Measurements from ENCODE around the gene HEBP2.

The HEBP2 gene

GRCh38 chr6:138383776-138384175 lies 20.2 kb upstream of the HEBP2 start:
- TF ChIP-seq, protein P1, sequence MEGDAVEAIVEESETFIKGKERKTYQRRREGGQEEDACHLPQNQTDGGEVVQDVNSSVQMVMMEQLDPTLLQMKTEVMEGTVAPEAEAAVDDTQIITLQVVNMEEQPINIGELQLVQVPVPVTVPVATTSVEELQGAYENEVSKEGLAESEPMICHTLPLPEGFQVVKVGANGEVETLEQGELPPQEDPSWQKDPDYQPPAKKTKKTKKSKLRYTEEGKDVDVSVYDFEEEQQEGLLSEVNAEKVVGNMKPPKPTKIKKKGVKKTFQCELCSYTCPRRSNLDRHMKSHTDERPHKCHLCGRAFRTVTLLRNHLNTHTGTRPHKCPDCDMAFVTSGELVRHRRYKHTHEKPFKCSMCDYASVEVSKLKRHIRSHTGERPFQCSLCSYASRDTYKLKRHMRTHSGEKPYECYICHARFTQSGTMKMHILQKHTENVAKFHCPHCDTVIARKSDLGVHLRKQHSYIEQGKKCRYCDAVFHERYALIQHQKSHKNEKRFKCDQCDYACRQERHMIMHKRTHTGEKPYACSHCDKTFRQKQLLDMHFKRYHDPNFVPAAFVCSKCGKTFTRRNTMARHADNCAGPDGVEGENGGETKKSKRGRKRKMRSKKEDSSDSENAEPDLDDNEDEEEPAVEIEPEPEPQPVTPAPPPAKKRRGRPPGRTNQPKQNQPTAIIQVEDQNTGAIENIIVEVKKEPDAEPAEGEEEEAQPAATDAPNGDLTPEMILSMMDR (IDR thresholded peaks at IDR 0.05; ENCODE audit: low read depth, low read length, missing control alignments): no peak
- H3K4me3 ChIP-seq (ENCODE audit: low read depth, low read length): no peak overlapping the region
- DNase-seq (ENCODE audit: low read depth): no peak

DNA sequence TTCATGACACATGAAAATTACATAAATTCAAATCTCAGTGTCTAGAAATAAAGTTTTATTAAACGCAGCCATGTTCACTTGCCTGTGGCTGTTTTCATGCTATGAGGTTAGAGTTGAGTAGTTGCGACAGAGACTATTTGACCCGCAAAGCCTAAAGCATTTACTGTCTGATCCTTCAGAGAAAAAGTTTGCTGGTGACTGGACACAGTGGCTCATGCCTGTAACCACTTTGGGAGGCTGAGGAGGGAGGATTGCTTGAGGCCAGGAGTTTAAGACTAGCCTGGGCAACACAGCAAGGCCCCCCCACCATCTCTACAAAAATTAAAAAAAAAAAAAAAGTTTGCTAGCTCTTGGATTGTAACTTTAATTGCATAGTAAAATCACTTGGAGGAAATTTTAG lies 17.1 kb upstream of the HEBP2 start:
- no peak overlapping the region for H3K4me3 ChIP-seq (ENCODE audit: low read depth, low read length)
- DNase-seq (ENCODE audit: low read depth): no peak
- TF ChIP-seq, protein P1 (IDR thresholded peaks at IDR 0.05; ENCODE audit: low read depth, low read length, missing control alignments): no peak

DNA sequence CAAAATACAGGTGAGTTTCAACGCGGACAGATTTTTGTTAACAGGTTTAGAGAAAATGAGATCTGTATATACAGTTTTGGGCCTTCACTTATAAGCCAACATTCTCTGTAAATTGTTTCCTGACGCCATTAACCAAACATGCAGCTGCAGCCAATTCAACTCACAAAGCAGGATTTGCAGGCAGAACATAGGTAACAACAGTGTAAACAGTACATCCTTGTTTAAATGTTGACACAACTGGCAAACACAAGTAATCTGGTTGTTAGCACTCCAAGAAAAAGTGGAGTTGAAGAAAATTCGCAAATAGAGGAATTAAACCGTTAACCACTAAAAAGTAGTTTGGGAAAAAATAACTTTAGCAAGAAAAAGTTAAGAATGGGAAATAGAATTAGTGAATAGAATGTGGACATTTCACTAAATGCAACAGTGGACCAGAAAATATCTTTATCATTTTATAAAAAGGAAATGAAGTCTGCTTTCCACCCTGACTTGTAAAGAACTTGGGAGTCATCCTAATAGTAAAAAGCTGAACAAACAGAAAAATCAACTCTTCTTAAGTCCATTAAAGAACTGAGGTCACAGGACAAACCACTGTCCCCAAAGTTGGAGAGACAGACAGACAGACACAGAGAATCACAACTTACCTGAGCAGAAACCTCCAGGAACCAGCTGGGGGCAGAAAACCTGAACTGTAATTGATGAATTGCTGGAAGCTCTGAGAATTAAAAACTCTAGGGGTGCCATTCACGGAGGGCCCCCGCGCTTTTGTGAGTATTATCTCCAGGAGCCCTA lies 16.2 kb upstream of the HEBP2 start:
- DNase-seq (ENCODE audit: low read depth): no peak
- no peak overlapping the region for H3K4me3 ChIP-seq (ENCODE audit: low read depth, low read length)
- TF ChIP-seq, protein P1 (IDR thresholded peaks at IDR 0.05; ENCODE audit: low read depth, low read length, missing control alignments): no peak

DNA sequence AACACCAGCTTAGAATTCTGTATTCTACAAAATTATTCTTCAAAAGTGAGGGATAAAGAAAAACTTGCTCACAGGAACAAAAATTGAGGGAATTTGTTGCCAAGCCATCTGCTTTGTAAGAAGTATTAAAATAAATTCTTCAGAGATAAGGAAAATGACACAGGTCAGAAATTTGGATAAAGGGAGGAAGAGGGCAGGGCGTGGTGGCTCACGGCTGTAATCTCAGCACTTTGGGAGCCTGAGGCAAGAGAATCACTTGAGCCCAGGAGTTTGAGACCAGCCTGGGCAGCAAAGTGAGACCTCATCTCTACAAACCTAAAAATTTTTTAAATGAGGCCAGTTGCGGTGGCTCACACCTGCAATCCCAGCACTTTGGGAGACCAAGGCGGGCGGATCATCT lies 14.5 kb upstream of the HEBP2 start:
- TF ChIP-seq, protein P1 (IDR thresholded peaks at IDR 0.05; ENCODE audit: low read depth, low read length, missing control alignments): no peak
- DNase-seq (ENCODE audit: low read depth): no peak
- H3K4me3 ChIP-seq (ENCODE audit: low read depth, low read length): no peak overlapping the region

DNA sequence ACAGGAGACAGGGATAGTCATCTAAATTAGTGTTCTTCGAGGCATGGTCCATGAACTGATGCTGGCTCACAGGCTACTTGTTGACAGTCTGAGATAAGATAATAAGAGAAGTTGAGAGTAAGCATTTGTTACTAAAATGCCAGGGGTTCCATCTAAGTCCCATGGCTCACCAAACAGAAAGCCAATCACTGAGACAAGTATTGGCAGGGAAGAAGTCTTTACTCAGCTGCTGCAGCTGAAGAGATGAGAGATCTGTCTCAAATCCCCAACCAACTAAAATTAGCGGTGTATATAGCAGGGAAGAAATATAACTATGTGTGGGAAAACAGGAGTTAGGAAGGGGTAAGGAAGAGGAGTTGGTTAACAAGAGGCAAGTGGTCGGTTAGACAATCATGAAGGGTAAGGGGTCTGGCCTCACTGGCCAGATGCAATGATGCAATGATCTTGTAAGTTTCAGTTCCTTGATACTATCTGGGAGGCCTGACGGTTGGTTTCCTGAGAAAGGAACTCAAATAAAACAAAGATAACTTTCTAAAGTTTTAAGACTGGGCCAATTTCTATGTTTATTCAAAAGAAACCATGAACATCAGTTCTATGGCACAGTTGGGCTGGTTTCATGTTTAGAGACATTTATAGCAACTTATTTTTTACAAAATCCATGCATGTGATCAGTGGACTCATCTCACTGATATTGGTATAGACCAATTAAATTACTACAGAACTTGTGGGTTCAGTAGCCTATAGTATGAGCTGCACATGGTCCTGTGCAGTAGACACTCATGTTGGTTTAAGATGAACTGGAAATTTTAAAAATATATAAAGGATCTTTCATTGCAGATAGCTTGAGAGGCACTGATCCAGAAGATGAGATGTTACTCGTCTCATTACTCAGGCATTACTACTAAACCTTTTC lies 9.9 kb upstream of the HEBP2 start:
- no peak for DNase-seq (ENCODE audit: low read depth)
- TF ChIP-seq, protein P1 (IDR thresholded peaks at IDR 0.05; ENCODE audit: low read depth, low read length, missing control alignments): no peak
- H3K4me3 ChIP-seq (ENCODE audit: low read depth, low read length): no peak overlapping the region

DNA sequence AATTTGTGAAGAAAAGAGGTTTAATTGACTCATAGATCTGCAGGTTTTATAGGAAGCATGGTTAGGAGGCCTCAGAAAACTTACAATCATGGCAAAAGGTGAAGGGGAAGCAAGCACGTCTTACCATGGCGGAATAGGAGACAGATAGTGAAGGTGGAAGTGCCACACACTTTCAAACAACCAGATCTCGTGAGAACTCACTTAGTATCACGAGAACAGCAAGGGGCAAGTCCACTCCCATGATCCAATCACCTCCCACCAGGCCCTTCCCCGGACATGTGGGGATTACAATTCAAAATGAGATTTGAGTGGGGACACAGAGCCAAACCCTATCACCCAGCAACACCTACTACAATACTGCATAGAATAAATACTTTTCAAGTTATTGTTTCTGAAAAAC lies 7.3 kb upstream of the HEBP2 start:
- DNase-seq (ENCODE audit: low read depth): no peak
- H3K4me3 ChIP-seq (ENCODE audit: low read depth, low read length): no peak overlapping the region
- TF ChIP-seq, protein P1 (IDR thresholded peaks at IDR 0.05; ENCODE audit: low read depth, low read length, missing control alignments): no peak
